ENCODE measurements around the gene DIS3L. TPM values are rescaled to one million over a fixed set of nuclear protein-coding genes. Genes with fewer than 3 reads are reported as not detected.

Gene DIS3L
- total and polyA plus RNA-seq, 2 of the 13 experiments (the other 11 are each of a cell fraction or from before 2014, with no cell fraction given): 21.0 to 50.5 TPM

DNA sequence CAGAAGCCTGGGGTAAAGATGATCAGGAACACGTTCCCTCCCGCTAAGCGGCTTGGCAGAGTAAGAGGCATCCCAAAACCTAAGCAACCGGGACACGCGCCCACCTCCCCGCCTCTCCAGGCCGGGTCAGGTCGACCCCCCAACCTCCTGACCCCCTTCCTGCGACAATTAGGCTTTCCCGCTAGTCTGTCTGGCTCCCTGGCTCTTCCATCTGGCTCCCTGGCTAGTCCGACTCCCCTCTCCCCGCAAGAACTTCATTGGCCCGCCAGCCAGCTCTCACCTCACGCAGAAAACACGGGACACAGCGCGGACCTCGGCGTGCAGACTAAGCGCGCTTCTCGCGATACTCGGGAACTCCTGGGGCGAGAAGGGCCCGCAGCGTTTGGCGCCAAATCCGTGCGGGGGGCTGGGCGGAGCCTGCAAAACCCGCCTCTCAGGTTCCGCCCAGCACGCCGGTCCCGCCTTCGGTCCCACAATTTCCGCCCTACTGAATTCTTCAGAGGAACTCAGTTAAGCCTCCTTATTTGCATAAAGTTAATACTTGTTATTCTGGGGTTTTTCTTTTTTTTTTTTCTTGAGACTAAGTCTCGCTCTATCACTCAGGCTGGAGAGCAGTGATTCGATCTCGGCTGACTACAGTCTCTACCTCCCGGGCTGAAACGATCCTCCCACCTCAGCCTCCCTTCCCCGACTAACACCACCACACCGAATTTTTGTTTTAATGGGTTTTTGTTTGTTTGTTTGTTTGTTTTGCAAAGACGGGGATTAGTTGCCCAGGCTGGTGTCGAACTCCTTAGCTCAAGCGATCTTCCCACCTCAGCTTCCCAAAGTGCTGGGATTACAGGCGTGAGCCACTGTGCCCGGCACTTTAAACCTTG lies 63.2 kb downstream of the DIS3L start, which contains the start of gene TIPIN (continued):
- TF ChIP-seq POLR2AphosphoS2 (IDR thresholded peaks at IDR 0.05; ENCODE audit: low read depth, low read length): no peak
- TF ChIP-seq FLYWCH1 (CRISPR knock-in tag; IDR thresholded peaks at IDR 0.05): 0 out of 2 replicates have a peak, but pooled peaks have one; percentile 19
- no peak for TF ChIP-seq SRSF9 (IDR thresholded peaks at IDR 0.05; ENCODE audit: borderline replicate concordance, insufficient read depth, low read depth, low read length, poor library complexity, severe bottlenecking)
- TF ChIP-seq RBAK (CRISPR knock-in tag; IDR thresholded peaks at IDR 0.05): no peak
- TF ChIP-seq, protein P1, sequence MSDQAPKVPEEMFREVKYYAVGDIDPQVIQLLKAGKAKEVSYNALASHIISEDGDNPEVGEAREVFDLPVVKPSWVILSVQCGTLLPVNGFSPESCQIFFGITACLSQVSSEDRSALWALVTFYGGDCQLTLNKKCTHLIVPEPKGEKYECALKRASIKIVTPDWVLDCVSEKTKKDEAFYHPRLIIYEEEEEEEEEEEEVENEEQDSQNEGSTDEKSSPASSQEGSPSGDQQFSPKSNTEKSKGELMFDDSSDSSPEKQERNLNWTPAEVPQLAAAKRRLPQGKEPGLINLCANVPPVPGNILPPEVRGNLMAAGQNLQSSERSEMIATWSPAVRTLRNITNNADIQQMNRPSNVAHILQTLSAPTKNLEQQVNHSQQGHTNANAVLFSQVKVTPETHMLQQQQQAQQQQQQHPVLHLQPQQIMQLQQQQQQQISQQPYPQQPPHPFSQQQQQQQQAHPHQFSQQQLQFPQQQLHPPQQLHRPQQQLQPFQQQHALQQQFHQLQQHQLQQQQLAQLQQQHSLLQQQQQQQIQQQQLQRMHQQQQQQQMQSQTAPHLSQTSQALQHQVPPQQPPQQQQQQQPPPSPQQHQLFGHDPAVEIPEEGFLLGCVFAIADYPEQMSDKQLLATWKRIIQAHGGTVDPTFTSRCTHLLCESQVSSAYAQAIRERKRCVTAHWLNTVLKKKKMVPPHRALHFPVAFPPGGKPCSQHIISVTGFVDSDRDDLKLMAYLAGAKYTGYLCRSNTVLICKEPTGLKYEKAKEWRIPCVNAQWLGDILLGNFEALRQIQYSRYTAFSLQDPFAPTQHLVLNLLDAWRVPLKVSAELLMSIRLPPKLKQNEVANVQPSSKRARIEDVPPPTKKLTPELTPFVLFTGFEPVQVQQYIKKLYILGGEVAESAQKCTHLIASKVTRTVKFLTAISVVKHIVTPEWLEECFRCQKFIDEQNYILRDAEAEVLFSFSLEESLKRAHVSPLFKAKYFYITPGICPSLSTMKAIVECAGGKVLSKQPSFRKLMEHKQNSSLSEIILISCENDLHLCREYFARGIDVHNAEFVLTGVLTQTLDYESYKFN (CRISPR knock-in tag; conservative IDR thresholded peaks at IDR 0.05): peak; percentile 65
- no peak for TF ChIP-seq RARA (CRISPR knock-in tag; IDR thresholded peaks at IDR 0.05)
- no peak for TF ChIP-seq RFX5 (IDR thresholded peaks at IDR 0.05; ENCODE audit: low read depth, low read length)
- TF ChIP-seq, protein P2, sequence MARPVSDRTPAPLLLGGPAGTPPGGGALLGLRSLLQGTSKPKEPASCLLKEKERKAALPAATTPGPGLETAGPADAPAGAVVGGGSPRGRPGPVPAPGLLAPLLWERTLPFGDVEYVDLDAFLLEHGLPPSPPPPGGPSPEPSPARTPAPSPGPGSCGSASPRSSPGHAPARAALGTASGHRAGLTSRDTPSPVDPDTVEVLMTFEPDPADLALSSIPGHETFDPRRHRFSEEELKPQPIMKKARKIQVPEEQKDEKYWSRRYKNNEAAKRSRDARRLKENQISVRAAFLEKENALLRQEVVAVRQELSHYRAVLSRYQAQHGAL (CRISPR knock-in tag; IDR thresholded peaks at IDR 0.05; ENCODE audit: not compliant biosample characterization): no peak
- TF ChIP-seq, protein P3, sequence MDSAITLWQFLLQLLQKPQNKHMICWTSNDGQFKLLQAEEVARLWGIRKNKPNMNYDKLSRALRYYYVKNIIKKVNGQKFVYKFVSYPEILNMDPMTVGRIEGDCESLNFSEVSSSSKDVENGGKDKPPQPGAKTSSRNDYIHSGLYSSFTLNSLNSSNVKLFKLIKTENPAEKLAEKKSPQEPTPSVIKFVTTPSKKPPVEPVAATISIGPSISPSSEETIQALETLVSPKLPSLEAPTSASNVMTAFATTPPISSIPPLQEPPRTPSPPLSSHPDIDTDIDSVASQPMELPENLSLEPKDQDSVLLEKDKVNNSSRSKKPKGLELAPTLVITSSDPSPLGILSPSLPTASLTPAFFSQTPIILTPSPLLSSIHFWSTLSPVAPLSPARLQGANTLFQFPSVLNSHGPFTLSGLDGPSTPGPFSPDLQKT (CRISPR knock-in tag; IDR thresholded peaks at IDR 0.05; ENCODE audit: borderline replicate concordance): no peak
- TF ChIP-seq, protein P4, sequence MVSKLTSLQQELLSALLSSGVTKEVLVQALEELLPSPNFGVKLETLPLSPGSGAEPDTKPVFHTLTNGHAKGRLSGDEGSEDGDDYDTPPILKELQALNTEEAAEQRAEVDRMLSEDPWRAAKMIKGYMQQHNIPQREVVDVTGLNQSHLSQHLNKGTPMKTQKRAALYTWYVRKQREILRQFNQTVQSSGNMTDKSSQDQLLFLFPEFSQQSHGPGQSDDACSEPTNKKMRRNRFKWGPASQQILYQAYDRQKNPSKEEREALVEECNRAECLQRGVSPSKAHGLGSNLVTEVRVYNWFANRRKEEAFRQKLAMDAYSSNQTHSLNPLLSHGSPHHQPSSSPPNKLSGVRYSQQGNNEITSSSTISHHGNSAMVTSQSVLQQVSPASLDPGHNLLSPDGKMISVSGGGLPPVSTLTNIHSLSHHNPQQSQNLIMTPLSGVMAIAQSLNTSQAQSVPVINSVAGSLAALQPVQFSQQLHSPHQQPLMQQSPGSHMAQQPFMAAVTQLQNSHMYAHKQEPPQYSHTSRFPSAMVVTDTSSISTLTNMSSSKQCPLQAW (CRISPR knock-in tag; IDR thresholded peaks at IDR 0.05): peak; percentile 81; the same call in 1 of the 2 replicates
- peak; percentile 52; the same call in 1 of the 2 replicates for TF ChIP-seq CREB1 (IDR thresholded peaks at IDR 0.05)
- TF ChIP-seq CREB1 (CRISPR knock-in tag; IDR thresholded peaks at IDR 0.05): peak; percentile 79
- TF ChIP-seq, protein P5, sequence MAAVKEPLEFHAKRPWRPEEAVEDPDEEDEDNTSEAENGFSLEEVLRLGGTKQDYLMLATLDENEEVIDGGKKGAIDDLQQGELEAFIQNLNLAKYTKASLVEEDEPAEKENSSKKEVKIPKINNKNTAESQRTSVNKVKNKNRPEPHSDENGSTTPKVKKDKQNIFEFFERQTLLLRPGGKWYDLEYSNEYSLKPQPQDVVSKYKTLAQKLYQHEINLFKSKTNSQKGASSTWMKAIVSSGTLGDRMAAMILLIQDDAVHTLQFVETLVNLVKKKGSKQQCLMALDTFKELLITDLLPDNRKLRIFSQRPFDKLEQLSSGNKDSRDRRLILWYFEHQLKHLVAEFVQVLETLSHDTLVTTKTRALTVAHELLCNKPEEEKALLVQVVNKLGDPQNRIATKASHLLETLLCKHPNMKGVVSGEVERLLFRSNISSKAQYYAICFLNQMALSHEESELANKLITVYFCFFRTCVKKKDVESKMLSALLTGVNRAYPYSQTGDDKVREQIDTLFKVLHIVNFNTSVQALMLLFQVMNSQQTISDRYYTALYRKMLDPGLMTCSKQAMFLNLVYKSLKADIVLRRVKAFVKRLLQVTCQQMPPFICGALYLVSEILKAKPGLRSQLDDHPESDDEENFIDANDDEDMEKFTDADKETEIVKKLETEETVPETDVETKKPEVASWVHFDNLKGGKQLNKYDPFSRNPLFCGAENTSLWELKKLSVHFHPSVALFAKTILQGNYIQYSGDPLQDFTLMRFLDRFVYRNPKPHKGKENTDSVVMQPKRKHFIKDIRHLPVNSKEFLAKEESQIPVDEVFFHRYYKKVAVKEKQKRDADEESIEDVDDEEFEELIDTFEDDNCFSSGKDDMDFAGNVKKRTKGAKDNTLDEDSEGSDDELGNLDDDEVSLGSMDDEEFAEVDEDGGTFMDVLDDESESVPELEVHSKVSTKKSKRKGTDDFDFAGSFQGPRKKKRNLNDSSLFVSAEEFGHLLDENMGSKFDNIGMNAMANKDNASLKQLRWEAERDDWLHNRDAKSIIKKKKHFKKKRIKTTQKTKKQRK (IDR thresholded peaks at IDR 0.05; ENCODE audit: low read length): no peak
- TF ChIP-seq, protein P6, sequence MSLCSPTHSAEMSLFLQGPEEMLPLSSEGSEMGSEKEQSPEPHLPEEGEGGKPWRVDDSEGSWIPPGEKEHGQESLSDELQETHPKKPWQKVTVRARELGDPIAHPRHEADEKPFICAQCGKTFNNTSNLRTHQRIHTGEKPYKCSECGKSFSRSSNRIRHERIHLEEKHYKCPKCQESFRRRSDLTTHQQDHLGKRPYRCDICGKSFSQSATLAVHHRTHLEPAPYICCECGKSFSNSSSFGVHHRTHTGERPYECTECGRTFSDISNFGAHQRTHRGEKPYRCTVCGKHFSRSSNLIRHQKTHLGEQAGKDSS (CRISPR knock-in tag; IDR thresholded peaks at IDR 0.05; ENCODE audit: borderline replicate concordance, low read depth): no peak
- no peak; the same call in 1 of the 2 replicates for TF ChIP-seq MIER3 (CRISPR knock-in tag; IDR thresholded peaks at IDR 0.05; ENCODE audit: borderline replicate concordance)
- TF ChIP-seq KAT2B (IDR thresholded peaks at IDR 0.05; ENCODE audit: borderline replicate concordance, low read depth, low read length): no peak

Data from HepG2 (cell line).